ENCODE results near the gene NPTXR. TPM values are rescaled to one million over a fixed set of nuclear protein-coding genes. Genes with fewer than 3 reads are reported as not detected.

The NPTXR gene
- total RNA-seq, 4 donors from 2014 or later, result 2.0 to 5.3 (median 3.6) TPM

DNA sequence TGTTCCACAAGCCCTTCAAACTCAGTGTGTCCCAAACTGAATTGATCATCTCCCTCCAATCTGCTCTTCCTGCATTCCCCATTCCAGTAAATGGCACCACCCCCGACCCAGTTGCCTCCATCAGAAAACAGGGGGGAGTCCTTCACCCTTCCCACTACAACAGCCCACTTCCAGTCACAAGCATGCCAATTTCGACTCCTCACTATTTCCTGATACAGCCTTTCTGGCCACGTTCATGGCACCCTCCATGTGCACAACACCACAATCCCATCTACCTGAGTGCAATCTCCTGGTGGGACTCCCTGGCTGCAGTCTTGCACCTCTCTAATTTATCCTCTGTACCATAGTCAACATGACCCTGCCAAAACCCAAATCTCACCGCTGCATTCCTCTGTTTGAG is 48.3 kb downstream of the NPTXR start:
- TF ChIP-seq, protein P1, sequence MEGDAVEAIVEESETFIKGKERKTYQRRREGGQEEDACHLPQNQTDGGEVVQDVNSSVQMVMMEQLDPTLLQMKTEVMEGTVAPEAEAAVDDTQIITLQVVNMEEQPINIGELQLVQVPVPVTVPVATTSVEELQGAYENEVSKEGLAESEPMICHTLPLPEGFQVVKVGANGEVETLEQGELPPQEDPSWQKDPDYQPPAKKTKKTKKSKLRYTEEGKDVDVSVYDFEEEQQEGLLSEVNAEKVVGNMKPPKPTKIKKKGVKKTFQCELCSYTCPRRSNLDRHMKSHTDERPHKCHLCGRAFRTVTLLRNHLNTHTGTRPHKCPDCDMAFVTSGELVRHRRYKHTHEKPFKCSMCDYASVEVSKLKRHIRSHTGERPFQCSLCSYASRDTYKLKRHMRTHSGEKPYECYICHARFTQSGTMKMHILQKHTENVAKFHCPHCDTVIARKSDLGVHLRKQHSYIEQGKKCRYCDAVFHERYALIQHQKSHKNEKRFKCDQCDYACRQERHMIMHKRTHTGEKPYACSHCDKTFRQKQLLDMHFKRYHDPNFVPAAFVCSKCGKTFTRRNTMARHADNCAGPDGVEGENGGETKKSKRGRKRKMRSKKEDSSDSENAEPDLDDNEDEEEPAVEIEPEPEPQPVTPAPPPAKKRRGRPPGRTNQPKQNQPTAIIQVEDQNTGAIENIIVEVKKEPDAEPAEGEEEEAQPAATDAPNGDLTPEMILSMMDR (IDR thresholded peaks at IDR 0.05; ENCODE audit: low read depth), result no peak

DNA sequence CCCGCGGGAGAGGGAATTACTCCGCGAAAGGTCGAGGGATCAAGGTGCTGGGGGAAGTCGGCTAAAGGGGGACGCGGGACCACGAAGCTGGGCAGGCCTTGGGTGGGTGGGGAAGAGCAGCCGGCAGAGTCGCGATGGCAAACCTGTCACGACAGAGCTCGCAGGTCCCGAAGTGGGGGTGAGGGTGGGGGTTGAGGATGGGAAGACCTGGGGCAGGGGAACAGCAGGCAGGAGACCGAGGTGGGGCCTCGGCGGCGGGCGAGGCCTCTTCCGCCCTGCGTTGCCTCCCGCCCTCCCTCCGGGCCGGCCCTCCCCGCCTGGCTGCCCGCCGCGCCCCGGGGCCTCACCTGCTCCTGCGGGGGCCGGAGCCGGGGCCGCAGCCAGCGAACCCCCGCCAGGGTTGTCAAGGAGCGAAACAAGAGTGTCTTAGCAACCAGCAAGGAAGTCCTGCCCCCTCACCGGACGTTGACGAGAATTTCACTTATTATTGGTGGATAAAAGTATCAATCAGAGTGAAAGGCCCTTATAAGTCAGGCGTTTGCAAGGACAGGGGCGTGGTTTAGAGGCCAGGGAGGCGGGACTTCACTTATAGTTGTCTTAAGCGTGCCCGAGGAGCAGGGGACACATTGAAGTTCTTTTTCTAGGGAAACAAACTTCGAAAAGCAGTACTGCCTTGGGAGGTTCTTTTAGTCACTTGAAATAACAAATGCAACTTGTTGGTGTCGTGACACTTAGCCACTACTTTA is 49.9 kb downstream of the NPTXR start, which contains the start of gene DNAL4:
DNAL4 (minus strand) TSS at position 423 of the 746 bp plus-strand sequence. CDS start 11,412 bp downstream, outside the sequence.
- TF ChIP-seq, protein P1 (IDR thresholded peaks at IDR 0.05; ENCODE audit: low read depth), result no peak

DNA sequence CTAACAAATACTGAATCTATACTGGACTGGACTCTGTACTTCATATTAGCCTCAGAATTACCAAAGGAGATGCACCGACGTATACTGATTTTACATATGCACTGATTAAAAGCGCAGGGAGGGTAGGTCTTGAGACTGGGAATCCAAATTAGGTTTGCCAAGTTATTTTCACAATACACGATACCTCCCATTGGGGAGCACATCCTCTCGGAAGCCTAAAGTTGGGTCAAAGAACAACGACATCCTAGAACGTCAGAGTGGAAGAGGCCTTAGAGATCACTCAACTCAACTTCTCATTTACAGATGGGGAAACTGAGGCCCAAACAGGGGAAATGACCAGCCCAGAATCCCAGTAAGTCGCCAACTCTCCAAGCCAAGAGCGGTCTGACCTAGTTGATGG is 50.5 kb downstream of the NPTXR start:
- TF ChIP-seq, protein P1 (IDR thresholded peaks at IDR 0.05; ENCODE audit: low read depth), result no peak

DNA sequence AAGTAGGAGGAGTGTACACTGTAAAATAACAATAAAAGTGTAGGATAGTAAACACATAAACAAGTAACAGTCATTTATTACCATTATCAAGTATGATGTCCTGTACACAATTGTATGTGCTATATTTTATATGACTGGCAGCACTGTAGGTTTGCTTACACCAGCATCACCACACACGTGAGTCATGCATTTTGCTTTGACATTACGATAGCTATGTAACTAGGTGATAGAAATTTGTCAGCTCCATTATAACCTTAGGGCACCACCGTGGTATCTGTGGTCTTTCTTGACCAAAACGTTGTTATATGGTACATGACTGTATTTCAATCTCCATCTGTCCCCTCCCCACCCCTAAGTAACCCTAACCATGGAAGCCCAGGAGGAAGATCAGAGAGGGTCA is 51.0 kb downstream of the NPTXR start:
- TF ChIP-seq, protein P1 (IDR thresholded peaks at IDR 0.05; ENCODE audit: low read depth), result no peak

DNA sequence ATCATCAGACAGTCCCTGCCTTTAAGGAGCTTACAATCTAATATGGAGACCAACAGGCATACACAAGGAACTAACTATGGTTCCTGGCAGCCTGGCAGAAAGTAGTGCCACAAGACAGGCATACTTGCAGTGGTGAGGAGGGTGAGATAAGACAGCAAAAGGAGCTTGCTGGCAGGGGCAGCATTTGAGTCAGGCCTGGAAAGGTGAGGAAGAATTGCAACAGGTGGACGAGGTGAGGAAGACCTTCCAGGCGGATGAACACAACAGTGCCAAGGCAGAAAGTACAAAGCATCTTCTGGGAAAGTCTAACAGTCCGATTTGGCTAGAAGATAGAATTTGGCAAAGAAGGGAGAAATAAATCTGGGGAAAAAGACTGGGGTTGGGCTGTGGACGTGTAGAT is 54.2 kb downstream of the NPTXR start:
- TF ChIP-seq, protein P1 (IDR thresholded peaks at IDR 0.05; ENCODE audit: low read depth), result no peak

DNA sequence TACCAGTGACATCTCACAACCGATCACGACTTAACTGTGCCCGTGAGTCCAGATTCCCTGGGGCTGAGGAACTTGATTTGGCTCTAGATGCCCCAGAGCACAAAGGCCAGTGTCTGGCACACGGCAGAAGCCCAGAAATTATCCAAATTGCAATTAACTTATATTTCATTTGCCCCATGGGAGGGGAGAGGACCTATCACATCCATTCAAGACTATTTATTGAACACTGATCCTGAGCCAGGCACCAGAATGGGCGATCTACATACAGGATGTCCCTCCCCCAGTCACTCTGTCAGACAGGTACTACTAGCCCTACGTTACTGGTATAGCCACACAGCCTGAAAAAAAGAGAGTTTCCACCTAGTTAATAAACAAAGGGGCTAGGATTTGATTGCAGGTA is 55.0 kb downstream of the NPTXR start:
- TF ChIP-seq, protein P1 (IDR thresholded peaks at IDR 0.05; ENCODE audit: low read depth), result no peak

DNA sequence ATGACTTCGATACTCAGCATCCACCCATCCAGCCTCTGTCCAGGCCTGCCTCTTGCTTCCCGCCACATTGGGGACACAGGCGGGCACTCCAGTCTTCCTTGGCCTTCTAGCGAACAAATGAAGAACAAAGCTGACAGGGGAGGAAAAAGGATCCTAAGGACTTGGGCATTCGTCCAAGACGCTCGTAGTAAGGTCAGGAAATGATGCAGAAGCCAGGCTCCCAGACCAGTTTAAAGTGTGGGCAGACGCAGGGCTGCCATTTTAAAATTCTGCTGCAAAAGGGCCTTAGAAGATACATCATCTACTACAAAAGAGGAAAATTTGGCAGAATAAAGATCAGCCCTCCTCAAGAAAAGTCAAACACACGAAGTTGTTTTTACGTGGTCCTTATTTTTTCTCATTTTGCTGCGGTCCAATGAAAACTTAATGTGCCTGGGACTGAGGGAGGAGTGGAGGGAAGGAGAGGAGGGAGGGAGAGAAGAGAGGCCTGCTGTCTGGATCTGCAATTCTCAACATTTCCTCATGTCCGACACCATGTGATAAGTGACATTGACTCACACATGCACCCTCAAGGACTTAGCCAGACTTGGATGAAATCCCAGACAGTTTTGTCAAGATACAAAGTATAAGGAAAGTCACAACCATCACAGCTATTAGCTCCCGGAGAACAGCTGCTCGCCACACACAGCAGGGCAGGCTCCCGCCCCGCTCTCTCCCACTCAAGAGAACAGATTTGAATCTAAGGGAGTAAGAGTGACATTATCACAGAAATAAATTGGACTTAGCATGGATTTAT is 55.6 kb downstream of the NPTXR start:
- TF ChIP-seq, protein P1 (IDR thresholded peaks at IDR 0.05; ENCODE audit: low read depth), result no peak

All from subcutaneous adipose tissue (tissue), 4 donors.